Neuronal stem cell (in vitro differentiated cells): ENCODE measurements around the gene IL1RAPL2.
"Not testable (repeated sequence)": the region's sequence is repeated elsewhere in the genome, so short reads cannot be mapped to it uniquely, and the experiment has no call there.

Source experiments
- DNase-seq: peaks from one replicate; pipeline ENCODE4 v3.0.0-alpha.2; 2013; ENCODE audit warnings: low spot score
- H2AFZ ChIP-seq: one replicate; pipeline ENCODE4 v1.6.1; 2013; ENCODE audit warnings: mild to moderate bottlenecking, low read length, inconsistent platforms
- H2AK5ac ChIP-seq: 2 replicates; pipeline ENCODE4 v1.6.1; 2013; ENCODE audit warnings: low read depth, mild to moderate bottlenecking, inconsistent platforms, low read length, moderate library complexity, mixed read lengths
- H2BK120ac ChIP-seq: 2 replicates; pipeline ENCODE4 v1.6.1; 2013; ENCODE audit warnings: low read depth, mild to moderate bottlenecking, inconsistent platforms, low read length, moderate library complexity, mixed read lengths
- H2BK12ac ChIP-seq: one replicate; pipeline ENCODE4 v1.6.1; 2013; ENCODE audit warnings: low read length, inconsistent platforms
- H2BK15ac ChIP-seq: 2 replicates; pipeline ENCODE4 v1.6.1; 2013; ENCODE audit warnings: mild to moderate bottlenecking, low read length, inconsistent platforms, mixed read lengths
- H2BK5ac ChIP-seq: one replicate; pipeline ENCODE4 v1.6.1; 2013; ENCODE audit warnings: inconsistent platforms, mild to moderate bottlenecking, low read length, moderate library complexity
- H3K14ac ChIP-seq: one replicate; pipeline ENCODE4 v1.6.1; 2013; ENCODE audit warnings: low read length, inconsistent platforms
- H3K18ac ChIP-seq: 2 replicates; pipeline ENCODE4 v1.6.1; 2013; ENCODE audit warnings: low read length, inconsistent platforms
- H3K23ac ChIP-seq: 2 replicates; pipeline ENCODE4 v1.6.1; 2013; ENCODE audit warnings: low read depth, mild to moderate bottlenecking, mixed read lengths, low read length, inconsistent platforms; ENCODE audit not compliant: poor library complexity
- H3K27ac ChIP-seq: replicated peaks from 3 replicates; pipeline ENCODE4 v1.5.1; 2013; ENCODE audit warnings: low read length, inconsistent platforms
- H3K27me3 ChIP-seq, 3 experiments: 2 replicates each; pipeline ENCODE4 v1.6.1; 2013; ENCODE audit warnings: low read length in 3 of 3, mild to moderate bottlenecking in 2 of 3, inconsistent platforms in 1 of 3, low read depth in 1 of 3, mixed read lengths in 1 of 3, moderate library complexity in 1 of 3; ENCODE audit not compliant: control insufficient read depth in 3 of 3, insufficient read depth in 3 of 3
- H3K36me3 ChIP-seq, 2 donors: replicated peaks in 1 of 2; 2 replicates each; pipeline ENCODE4 v1.6.1; 2013; ENCODE audit warnings: low read length in 2 of 2; ENCODE audit not compliant: control insufficient read depth in 2 of 2, insufficient read depth in 2 of 2
- H3K4ac ChIP-seq: 2 replicates; pipeline ENCODE4 v1.6.1; 2013; ENCODE audit warnings: inconsistent platforms, mild to moderate bottlenecking, low read length, moderate library complexity
- H3K4me1 ChIP-seq, 2 donors: 1 replicate in 1 of 2; 2 replicates in 1 of 2; pipeline ENCODE4 v1.6.1; 2013; ENCODE audit warnings: low read length in 2 of 2, low read depth in 1 of 2; ENCODE audit not compliant: control insufficient read depth in 2 of 2, insufficient read depth in 1 of 2
- H3K4me2 ChIP-seq: one replicate; pipeline ENCODE4 v1.6.1; 2013; ENCODE audit warnings: mild to moderate bottlenecking, low read length, inconsistent platforms; ENCODE audit not compliant: insufficient read depth, poor library complexity, severe bottlenecking
- H3K4me3 ChIP-seq, 2 donors: 2 replicates each; pipeline ENCODE4 v1.5.1; 2013; ENCODE audit warnings: low read length in 2 of 2, mild to moderate bottlenecking in 2 of 2, inconsistent platforms in 1 of 2, moderate library complexity in 1 of 2
- H3K79me1 ChIP-seq: one replicate; pipeline ENCODE4 v1.6.1; 2013; ENCODE audit warnings: low read depth, mild to moderate bottlenecking, inconsistent platforms, low read length, moderate library complexity
- H3K9ac ChIP-seq: one replicate; pipeline ENCODE4 v1.6.1; 2013; ENCODE audit warnings: mild to moderate bottlenecking, low read depth, low read length, inconsistent platforms; ENCODE audit not compliant: poor library complexity
- H3K9me3 ChIP-seq, 2 donors: replicated peaks in 1 of 2; 2 replicates each; pipeline versions ENCODE3 to v1.6.1; 2013; ENCODE audit warnings: low read length in 2 of 2, mild to moderate bottlenecking in 2 of 2, inconsistent platforms in 1 of 2, low read depth in 1 of 2, mixed read lengths in 1 of 2, moderate library complexity in 1 of 2; ENCODE audit not compliant: control insufficient read depth in 2 of 2, insufficient read depth in 1 of 2
- H4K8ac ChIP-seq: one replicate; pipeline ENCODE4 v1.6.1; 2013; ENCODE audit warnings: low read depth, mild to moderate bottlenecking, inconsistent platforms, low read length, moderate library complexity
- H4K91ac ChIP-seq: one replicate; pipeline ENCODE4 v1.6.1; 2013; ENCODE audit warnings: low read length, low read depth, mild to moderate bottlenecking, inconsistent platforms; ENCODE audit not compliant: poor library complexity
- WGBS, 2 donors: extraction: QIAGEN DNeasy Blood & Tissue Kit; methylation state at CpG; one replicate each; pipeline ENCODE4 v1.1.7; 2013; ENCODE audit warnings: missing lambda C conversion rate in 2 of 2, mixed read lengths in 1 of 2; ENCODE audit not compliant: insufficient read length in 2 of 2, insufficient replicate concordance in 1 of 2; ENCODE audit errors: extremely low coverage in 2 of 2; 5-methylcytosine and 5-hydroxymethylcytosine counted together

IL1RAPL2 gene

GRCh38 chrX:105114554-105115130 is 548.6 kb downstream of the IL1RAPL2 start:
- H3K14ac ChIP-seq = no peak overlapping the region
- no peak overlapping the region for H3K4me3 ChIP-seq
- H3K27me3 ChIP-seq = no peaks in the 10 kb centered on the region
- H2BK120ac ChIP-seq = no peak overlapping the region
- H4K8ac ChIP-seq = no peak overlapping the region
- no peak overlapping the region for H2AK5ac ChIP-seq
- WGBS, 2 donors = no CpG with 5 or more reads among the region's 3 CpGs
- H3K4ac ChIP-seq = no peak overlapping the region
- no peaks in the 10 kb centered on the region for H3K9me3 ChIP-seq
- no peak overlapping the region for H2BK15ac ChIP-seq
- no peak overlapping the region for H3K9ac ChIP-seq
- H3K36me3 ChIP-seq = no peaks in the 10 kb centered on the region
- H3K23ac ChIP-seq = no peak overlapping the region
- H2BK5ac ChIP-seq = no peak overlapping the region
- no peak overlapping the region for H3K27ac ChIP-seq
- no peak overlapping the region for H3K4me2 ChIP-seq
- H4K91ac ChIP-seq = no peak overlapping the region
- no peaks in the 10 kb centered on the region for H3K4me1 ChIP-seq
- no peak overlapping the region for H2BK12ac ChIP-seq
- no peak for DNase-seq
- H3K79me1 ChIP-seq = no peaks in the 10 kb centered on the region
- H3K18ac ChIP-seq = no peak overlapping the region
- H2AFZ ChIP-seq = no peak overlapping the region

GRCh38 chrX:105115596-105116320 is 549.8 kb downstream of the IL1RAPL2 start:
- not testable (repeated sequence) for H3K9ac ChIP-seq, H4K91ac ChIP-seq, H3K9me3 ChIP-seq, H2BK15ac ChIP-seq, H2BK5ac ChIP-seq, H4K8ac ChIP-seq, H3K4me1 ChIP-seq, H3K36me3 ChIP-seq, DNase-seq, H3K4me3 ChIP-seq, H3K27me3 ChIP-seq, H2AK5ac ChIP-seq, H3K4me2 ChIP-seq, H3K4ac ChIP-seq, H3K14ac ChIP-seq, H3K18ac ChIP-seq, H2BK12ac ChIP-seq, H3K23ac ChIP-seq, H2BK120ac ChIP-seq, H3K79me1 ChIP-seq, H3K27ac ChIP-seq, H2AFZ ChIP-seq
- WGBS, 2 donors = no CpG with 5 or more reads among the region's 35 CpGs

GRCh38 chrX:105116486-105116885 is 550.5 kb downstream of the IL1RAPL2 start:
- Histone ChIP-seq H3K4me3 (no peak overlapping the region), H4K8ac (no peak overlapping the region), H2BK5ac (no peak overlapping the region), H2AFZ (no peak overlapping the region), H3K4ac (no peak overlapping the region), H3K4me1 (no peaks in the 10 kb centered on the region), H3K9me3 (no peaks in the 10 kb centered on the region), H2AK5ac (no peak overlapping the region), H2BK15ac (no peak overlapping the region), H2BK12ac (no peak overlapping the region), H2BK120ac (no peak overlapping the region), H3K27ac (no peak overlapping the region), H3K18ac (no peak overlapping the region), H3K4me2 (no peak overlapping the region), H3K23ac (no peak overlapping the region), H4K91ac (no peak overlapping the region), H3K9ac (no peak overlapping the region), H3K79me1 (no peaks in the 10 kb centered on the region), H3K27me3 (no peaks in the 10 kb centered on the region), H3K14ac (no peak overlapping the region), H3K36me3 (no peaks in the 10 kb centered on the region)
- DNase-seq = no peak
- WGBS, 2 donors = no CpG with 5 or more reads among the region's 1 CpG

- DNase-seq = no peak
- H2BK5ac ChIP-seq = no peak overlapping the region
- H2AK5ac ChIP-seq = no peak overlapping the region
- H3K23ac ChIP-seq = no peak overlapping the region
- H3K4me1 ChIP-seq = no peaks in the 10 kb centered on the region
- no peak overlapping the region for H3K14ac ChIP-seq
- H2BK120ac ChIP-seq = no peak overlapping the region
- no peak overlapping the region for H2BK15ac ChIP-seq
- no peak overlapping the region for H4K91ac ChIP-seq
- H3K9ac ChIP-seq = no peak overlapping the region
- no peaks in the 10 kb centered on the region for H3K9me3 ChIP-seq
- no peaks in the 10 kb centered on the region for H3K27me3 ChIP-seq
- H2AFZ ChIP-seq = no peak overlapping the region
- H4K8ac ChIP-seq = no peak overlapping the region
- H3K4me2 ChIP-seq = no peak overlapping the region
- H3K79me1 ChIP-seq = no peaks in the 10 kb centered on the region
- H3K18ac ChIP-seq = no peak overlapping the region
- H3K4me3 ChIP-seq = no peak overlapping the region
- H2BK12ac ChIP-seq = no peak overlapping the region
- no peak overlapping the region for H3K27ac ChIP-seq
- no CpG with 5 or more reads among the region's 1 CpG for WGBS, 2 donors
- no peaks in the 10 kb centered on the region for H3K36me3 ChIP-seq
- no peak overlapping the region for H3K4ac ChIP-seq
Measured at GRCh38 chrX:105117621-105118020, 551.6 kb downstream of the IL1RAPL2 start.
